Measurements from ENCODE around the gene ADAM22. TPM values are rescaled to one million over a fixed set of nuclear protein-coding genes. Genes with fewer than 3 reads are reported as not detected.

Gene ADAM22
- total RNA-seq, 1 experiment from 2014 or later: 10.1 TPM

- no peaks in the 10 kb centered on the region for H3K4me1 ChIP-seq
- ChIA-PET CTCF (no interaction called here), POLR2A (no interaction called here)
- no peaks in the 10 kb centered on the region for H3K9me3 ChIP-seq
- intact Hi-C loops (cut with micrococcal nuclease; ENCODE audit: unreplicated experiment): no loop called here
- Mint-ChIP-seq H3K27ac (ENCODE audit: unreplicated experiment) (no peak overlapping the region), H3K27me3 (ENCODE audit: insufficient read depth, unreplicated experiment) (no peaks in the 10 kb centered on the region), H3K4me1 (ENCODE audit: low read depth, unreplicated experiment) (no peaks in the 10 kb centered on the region), H3K9me3 (ENCODE audit: unreplicated experiment) (no peaks in the 10 kb centered on the region), H3K36me3 (ENCODE audit: insufficient read depth, unreplicated experiment) (peaks cover 10% of the 10 kb centered on the region), H3K4me3 (ENCODE audit: unreplicated experiment) (no peak overlapping the region)
- TF ChIP-seq, protein P1, sequence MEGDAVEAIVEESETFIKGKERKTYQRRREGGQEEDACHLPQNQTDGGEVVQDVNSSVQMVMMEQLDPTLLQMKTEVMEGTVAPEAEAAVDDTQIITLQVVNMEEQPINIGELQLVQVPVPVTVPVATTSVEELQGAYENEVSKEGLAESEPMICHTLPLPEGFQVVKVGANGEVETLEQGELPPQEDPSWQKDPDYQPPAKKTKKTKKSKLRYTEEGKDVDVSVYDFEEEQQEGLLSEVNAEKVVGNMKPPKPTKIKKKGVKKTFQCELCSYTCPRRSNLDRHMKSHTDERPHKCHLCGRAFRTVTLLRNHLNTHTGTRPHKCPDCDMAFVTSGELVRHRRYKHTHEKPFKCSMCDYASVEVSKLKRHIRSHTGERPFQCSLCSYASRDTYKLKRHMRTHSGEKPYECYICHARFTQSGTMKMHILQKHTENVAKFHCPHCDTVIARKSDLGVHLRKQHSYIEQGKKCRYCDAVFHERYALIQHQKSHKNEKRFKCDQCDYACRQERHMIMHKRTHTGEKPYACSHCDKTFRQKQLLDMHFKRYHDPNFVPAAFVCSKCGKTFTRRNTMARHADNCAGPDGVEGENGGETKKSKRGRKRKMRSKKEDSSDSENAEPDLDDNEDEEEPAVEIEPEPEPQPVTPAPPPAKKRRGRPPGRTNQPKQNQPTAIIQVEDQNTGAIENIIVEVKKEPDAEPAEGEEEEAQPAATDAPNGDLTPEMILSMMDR (IDR thresholded peaks at IDR 0.05; ENCODE audit: insufficient read depth in 1 of 2, low read depth in 1 of 2, low read length in 1 of 2, severe bottlenecking in 1 of 2, unreplicated experiment in 1 of 2): no peak
- no peak for DNase-seq
- no peaks in the 10 kb centered on the region for H3K36me3 ChIP-seq (ENCODE audit: control insufficient read depth, insufficient read depth, low read length)
- H3K4me3 ChIP-seq (ENCODE audit: low read depth, low read length): no peak overlapping the region
- H3K27me3 ChIP-seq (replicated peaks; ENCODE audit: control insufficient read depth, insufficient read depth, low read length): no peaks in the 10 kb centered on the region
- BruUV-seq (replicated peaks): no TSS peak
Measured at GRCh38 chr7:88202278-88202677, 268.2 kb downstream of the ADAM22 start.

DNA sequence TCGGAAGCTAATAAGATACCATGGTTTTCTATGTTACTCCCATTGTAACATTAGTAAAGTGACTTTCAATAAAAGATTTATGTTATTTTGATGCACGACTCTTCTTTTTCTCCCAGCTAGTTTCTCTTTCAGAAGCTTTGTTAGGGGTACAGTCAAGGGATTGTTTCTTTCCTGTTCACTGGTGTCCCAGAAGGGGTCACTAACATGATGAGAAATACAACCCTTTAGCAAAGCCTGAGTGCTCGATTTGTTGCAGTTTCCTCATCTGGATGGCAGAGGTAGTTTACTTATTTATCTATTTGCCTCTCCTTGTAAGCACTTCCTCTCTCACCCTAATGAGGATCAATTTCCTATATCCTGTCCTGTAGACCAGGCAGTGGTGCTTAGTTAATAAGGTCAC lies 268.7 kb downstream of the ADAM22 start:
- no peak for DNase-seq
- no TSS peak for BruUV-seq (replicated peaks)
- ChIA-PET CTCF (no interaction called here), POLR2A (no interaction called here)
- intact Hi-C loops (cut with micrococcal nuclease; ENCODE audit: unreplicated experiment): no loop called here
- Mint-ChIP-seq H3K36me3 (ENCODE audit: insufficient read depth, unreplicated experiment) (peaks cover 15% of the 10 kb centered on the region), H3K27ac (ENCODE audit: unreplicated experiment) (no peak overlapping the region), H3K4me3 (ENCODE audit: unreplicated experiment) (no peak overlapping the region), H3K4me1 (ENCODE audit: low read depth, unreplicated experiment) (no peaks in the 10 kb centered on the region), H3K27me3 (ENCODE audit: insufficient read depth, unreplicated experiment) (no peaks in the 10 kb centered on the region), H3K9me3 (ENCODE audit: unreplicated experiment) (no peaks in the 10 kb centered on the region)
- no peaks in the 10 kb centered on the region for H3K9me3 ChIP-seq
- no peaks in the 10 kb centered on the region for H3K27me3 ChIP-seq (replicated peaks; ENCODE audit: control insufficient read depth, insufficient read depth, low read length)
- H3K4me3 ChIP-seq (ENCODE audit: low read depth, low read length): no peak overlapping the region
- no peaks in the 10 kb centered on the region for H3K4me1 ChIP-seq
- TF ChIP-seq, protein P1 (IDR thresholded peaks at IDR 0.05; ENCODE audit: insufficient read depth in 1 of 2, low read depth in 1 of 2, low read length in 1 of 2, severe bottlenecking in 1 of 2, unreplicated experiment in 1 of 2): no peak
- no peaks in the 10 kb centered on the region; the same call in 1 of the 2 replicates for H3K36me3 ChIP-seq (ENCODE audit: control insufficient read depth, insufficient read depth, low read length)

DNA sequence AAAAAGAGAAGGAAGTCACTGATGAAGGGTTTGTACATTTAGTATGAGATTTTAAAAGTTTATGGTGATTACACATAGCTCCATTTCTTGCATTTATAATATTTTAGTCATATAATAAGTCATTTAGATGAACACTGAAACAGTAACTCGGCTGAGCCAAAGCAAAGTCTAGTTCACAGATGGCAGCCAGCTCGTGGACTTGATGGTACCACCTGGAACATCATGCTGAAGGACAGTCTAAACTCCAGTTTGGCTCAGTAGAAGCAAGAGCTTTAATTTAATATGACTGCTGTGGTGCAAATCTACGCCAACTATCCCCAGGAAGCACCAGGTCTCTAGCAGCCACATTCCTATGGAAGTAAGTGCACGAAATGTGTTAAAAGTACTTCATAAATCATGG lies 269.4 kb downstream of the ADAM22 start:
- H3K9me3 ChIP-seq: no peaks in the 10 kb centered on the region
- ChIA-PET POLR2A (no interaction called here), CTCF (no interaction called here)
- no peak overlapping the region for H3K27ac Mint-ChIP-seq (ENCODE audit: unreplicated experiment)
- no peaks in the 10 kb centered on the region for H3K27me3 ChIP-seq (replicated peaks; ENCODE audit: control insufficient read depth, insufficient read depth, low read length)
- no peak overlapping the region for H3K4me3 Mint-ChIP-seq (ENCODE audit: unreplicated experiment)
- intact Hi-C loops (cut with micrococcal nuclease; ENCODE audit: unreplicated experiment): no loop called here
- no peak for DNase-seq
- H3K36me3 Mint-ChIP-seq (ENCODE audit: insufficient read depth, unreplicated experiment): peaks cover 21% of the 10 kb centered on the region
- H3K9me3 Mint-ChIP-seq (ENCODE audit: unreplicated experiment): no peaks in the 10 kb centered on the region
- no peaks in the 10 kb centered on the region for H3K4me1 Mint-ChIP-seq (ENCODE audit: low read depth, unreplicated experiment)
- TF ChIP-seq, protein P1 (IDR thresholded peaks at IDR 0.05; ENCODE audit: insufficient read depth in 1 of 2, low read depth in 1 of 2, low read length in 1 of 2, severe bottlenecking in 1 of 2, unreplicated experiment in 1 of 2): no peak
- H3K36me3 ChIP-seq (ENCODE audit: control insufficient read depth, insufficient read depth, low read length): no peaks in the 10 kb centered on the region; the same call in 1 of the 2 replicates
- H3K4me3 ChIP-seq (ENCODE audit: low read depth, low read length): no peak overlapping the region
- H3K4me1 ChIP-seq: no peaks in the 10 kb centered on the region
- H3K27me3 Mint-ChIP-seq (ENCODE audit: insufficient read depth, unreplicated experiment): no peaks in the 10 kb centered on the region
- no TSS peak for BruUV-seq (replicated peaks)

All from Caco-2 (cell line).